GM13977 (cell line): ENCODE measurements around the gene LDB1.

Experiments
- DNase-seq: peaks from one replicate; pipeline ENCODE4 v3.0.0; 2012; ENCODE audit warnings: low spot score
- in situ Hi-C: fragments of 300-500 bp; cut with MboI; formaldehyde crosslinking; loops from one replicate; pipeline ENCODE4 v1.12.0; 2022; ENCODE audit warnings: low sequenced_read_pairs, low pct_unique_long_range_greater_than_20kb, mixed read lengths, inconsistent platforms; ENCODE audit not compliant: unreplicated experiment
- TF ChIP-seq, protein P1 (sequence below): IDR thresholded peaks from 2 replicates; pipeline ENCODE4 v1.5.1; 2012; ENCODE audit warnings: mild to moderate bottlenecking, control low read depth; ENCODE audit not compliant: insufficient read depth; ENCODE audit errors: extremely low read depth, missing control alignments

Gene LDB1

DNA sequence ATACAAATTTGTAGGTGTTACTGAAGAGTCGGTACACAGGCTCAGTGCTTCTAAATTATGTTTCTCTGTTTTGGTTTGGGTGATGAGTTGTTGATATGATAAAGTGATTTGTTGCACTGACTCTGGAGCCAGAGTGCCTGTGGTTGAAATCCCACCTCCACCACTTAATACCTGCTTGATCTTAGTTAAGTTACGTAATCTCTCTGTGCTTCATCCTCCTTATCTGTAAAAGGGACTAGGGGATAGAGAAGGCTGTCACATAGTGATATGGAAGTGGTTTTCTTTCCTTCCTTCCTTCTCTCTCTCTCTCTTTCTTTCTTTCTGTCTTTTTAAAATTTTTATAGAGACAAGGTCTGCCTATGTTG lies 55.7 kb downstream of the LDB1 start:
- in situ Hi-C loops: no loop called here
- DNase-seq: no peak
- TF ChIP-seq, protein P1, sequence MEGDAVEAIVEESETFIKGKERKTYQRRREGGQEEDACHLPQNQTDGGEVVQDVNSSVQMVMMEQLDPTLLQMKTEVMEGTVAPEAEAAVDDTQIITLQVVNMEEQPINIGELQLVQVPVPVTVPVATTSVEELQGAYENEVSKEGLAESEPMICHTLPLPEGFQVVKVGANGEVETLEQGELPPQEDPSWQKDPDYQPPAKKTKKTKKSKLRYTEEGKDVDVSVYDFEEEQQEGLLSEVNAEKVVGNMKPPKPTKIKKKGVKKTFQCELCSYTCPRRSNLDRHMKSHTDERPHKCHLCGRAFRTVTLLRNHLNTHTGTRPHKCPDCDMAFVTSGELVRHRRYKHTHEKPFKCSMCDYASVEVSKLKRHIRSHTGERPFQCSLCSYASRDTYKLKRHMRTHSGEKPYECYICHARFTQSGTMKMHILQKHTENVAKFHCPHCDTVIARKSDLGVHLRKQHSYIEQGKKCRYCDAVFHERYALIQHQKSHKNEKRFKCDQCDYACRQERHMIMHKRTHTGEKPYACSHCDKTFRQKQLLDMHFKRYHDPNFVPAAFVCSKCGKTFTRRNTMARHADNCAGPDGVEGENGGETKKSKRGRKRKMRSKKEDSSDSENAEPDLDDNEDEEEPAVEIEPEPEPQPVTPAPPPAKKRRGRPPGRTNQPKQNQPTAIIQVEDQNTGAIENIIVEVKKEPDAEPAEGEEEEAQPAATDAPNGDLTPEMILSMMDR: no peak

DNA sequence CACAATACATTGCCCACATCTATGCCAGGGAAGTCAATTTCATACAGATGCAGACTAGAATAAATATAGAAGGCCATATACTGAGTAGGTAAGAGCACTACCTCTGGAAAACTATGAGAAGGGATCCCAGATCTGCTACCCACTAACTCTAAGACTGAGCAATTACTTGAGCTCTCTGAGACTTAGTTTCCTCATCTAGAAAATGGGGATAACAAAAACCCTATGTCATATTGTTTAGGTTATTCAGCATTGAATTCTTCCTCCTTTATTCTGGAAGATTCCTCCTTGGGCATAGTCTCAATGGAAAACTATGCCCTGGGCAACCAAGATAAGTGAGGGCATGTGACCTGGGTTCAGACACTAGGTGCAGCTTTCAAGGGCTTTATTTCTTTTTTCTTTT lies 60.2 kb downstream of the LDB1 start:
- DNase-seq: no peak
- TF ChIP-seq, protein P1: no peak
- in situ Hi-C loops: no loop called here
